Small intestine (tissue), 7 donors: ENCODE results near the gene BTG2. TPM values are rescaled to one million over a fixed set of nuclear protein-coding genes. Genes with fewer than 3 reads are reported as not detected.
A peak's percentile ranks its signal among the peaks of the same experiment; 100 is the strongest.

Experiments
- DNase-seq, 2 donors: peaks; one replicate each; pipeline versions ENCODE4 v3.0.0 to v3.0.0-alpha.2; 2013
- FAIRE-seq: peaks from 2 replicates; lab custom pipeline; 2012; peaks lifted over from hg19 to GRCh38; lab: Jason Lieb, UNC
- H3K27ac ChIP-seq, 3 donors: one replicate each; pipeline ENCODE4 v1.5.1; 2013; ENCODE audit warnings: low read length in 2 of 3, mild to moderate bottlenecking in 2 of 3, control low read depth in 1 of 3, inconsistent platforms in 1 of 3, low read depth in 1 of 3, moderate library complexity in 1 of 3
- H3K27me3 ChIP-seq, 3 donors: one replicate each; pipeline ENCODE4 v1.6.1; 2013; ENCODE audit warnings: low read length in 3 of 3, inconsistent platforms in 1 of 3; ENCODE audit not compliant: control insufficient read depth in 3 of 3, insufficient read depth in 3 of 3
- H3K36me3 ChIP-seq, 3 donors: one replicate each; pipeline ENCODE4 v1.6.1; 2013; ENCODE audit warnings: low read length in 3 of 3, inconsistent platforms in 1 of 3, low read depth in 1 of 3, mild to moderate bottlenecking in 1 of 3, moderate library complexity in 1 of 3; ENCODE audit not compliant: control insufficient read depth in 3 of 3, insufficient read depth in 2 of 3
- H3K4me1 ChIP-seq, 3 donors: one replicate each; pipeline ENCODE4 v1.6.1; 2013; ENCODE audit warnings: low read length in 2 of 3, inconsistent platforms in 1 of 3, low read depth in 1 of 3, mild to moderate bottlenecking in 1 of 3, moderate library complexity in 1 of 3; ENCODE audit not compliant: control insufficient read depth in 3 of 3, insufficient read depth in 2 of 3
- H3K4me3 ChIP-seq, 3 donors: one replicate each; pipeline ENCODE4 v1.5.1; 2013; ENCODE audit warnings: low read length in 3 of 3, control low read depth in 1 of 3, inconsistent platforms in 1 of 3, low read depth in 1 of 3, mild to moderate bottlenecking in 1 of 3, moderate library complexity in 1 of 3
- H3K9me3 ChIP-seq, 2 donors: one replicate each; pipeline ENCODE4 v1.6.1; 2013; ENCODE audit warnings: low read depth in 1 of 2, low read length in 1 of 2; ENCODE audit not compliant: control insufficient read depth in 2 of 2, insufficient read depth in 1 of 2
- WGBS, 3 donors: extraction: QIAGEN DNeasy Blood & Tissue Kit; methylation state at CpG; one replicate each; pipeline ENCODE4 v1.1.7; 2013; 5-methylcytosine and 5-hydroxymethylcytosine counted together
- polyA plus RNA-seq, 4 donors: library from polyadenylated mRNA; stranded (reverse) in 3 of 4; unstranded in 1 of 4; fragments of 200-250 nt in 3 of 4; fragments of 120-200 nt in 1 of 4; gene quantifications; one replicate each; pipeline versions ENCODE4 v1.2.1 to v1.2.3, GENCODE V29; 2013
- donor health status: healthy with polysubstance abuse.
- donor health status: control.
- donor health status: control.
- donor health status: Bipolar disorder and iron deficiency.
- donor health status: healthy.

Gene BTG2
- polyA plus RNA-seq, 4 donors = 15.9 to 193 (median 62.2) TPM

GRCh38 chr1:203342192-203342940 lies 37.0 kb downstream of the BTG2 start:
- H3K27me3 ChIP-seq = no peaks in the 10 kb centered on the region
- peak overlapping the region in 1 of 3 donors; percentile 58 for H3K27ac ChIP-seq
- 34 to 50% (median 46%) methylated on average over 23 of the region's 23 CpGs for WGBS, 3 donors
- H3K4me3 ChIP-seq = no peak overlapping the region
- H3K9me3 ChIP-seq = no peaks in the 10 kb centered on the region
- peak; percentile 83 to 87 for DNase-seq
- FAIRE-seq = no peak
- H3K4me1 ChIP-seq = peaks cover 0 to 21% (median 2%) of the 10 kb centered on the region in 3 donors
- peaks cover 0 to 39% (median 0%) of the 10 kb centered on the region in 3 donors for H3K36me3 ChIP-seq

GRCh38 chr1:203343956-203344754 lies 38.8 kb downstream of the BTG2 start:
- FAIRE-seq = no peak
- no peak for DNase-seq
- no peak overlapping the region for H3K4me3 ChIP-seq
- no peaks in the 10 kb centered on the region for H3K27me3 ChIP-seq
- H3K27ac ChIP-seq = no peak overlapping the region
- peaks cover 0 to 22% (median 2%) of the 10 kb centered on the region in 3 donors for H3K4me1 ChIP-seq
- no peaks in the 10 kb centered on the region for H3K9me3 ChIP-seq
- WGBS, 3 donors = 81 to 88% (median 82%) methylated on average over 9 of the region's 9 CpGs
- H3K36me3 ChIP-seq = peaks cover 0 to 57% (median 0%) of the 10 kb centered on the region in 3 donors

- H3K4me3 ChIP-seq = no peak overlapping the region
- H3K27ac ChIP-seq = no peak overlapping the region
- peaks cover 0 to 48% (median 0%) of the 10 kb centered on the region in 3 donors for H3K36me3 ChIP-seq
- no peaks in the 10 kb centered on the region for H3K9me3 ChIP-seq
- FAIRE-seq = no peak
- no peaks in the 10 kb centered on the region for H3K27me3 ChIP-seq
- 66 to 76% (median 74%) methylated on average over 7 of the region's 7 CpGs for WGBS, 3 donors
- DNase-seq = no peak
- peaks cover 0 to 36% (median 2%) of the 10 kb centered on the region in 3 donors for H3K4me1 ChIP-seq
Observed at GRCh38 chr1:203346060-203346768, 40.9 kb downstream of the BTG2 start.

GRCh38 chr1:203346769-203347102 lies 41.4 kb downstream of the BTG2 start:
- WGBS, 3 donors = 88 to 93% (median 91%) methylated on average over 3 of the region's 3 CpGs
- Histone ChIP-seq H3K4me1 (peaks cover 0 to 41% (median 2%) of the 10 kb centered on the region in 3 donors), H3K9me3 (no peaks in the 10 kb centered on the region), H3K36me3 (peaks cover 0 to 43% (median 0%) of the 10 kb centered on the region in 3 donors), H3K27me3 (no peaks in the 10 kb centered on the region), H3K4me3 (no peak overlapping the region), H3K27ac (no peak overlapping the region)
- FAIRE-seq (no peak), DNase-seq (no peak)

- H3K9me3 ChIP-seq = no peaks in the 10 kb centered on the region
- 94 to 100% (median 97%) methylated on average over 1 of the region's 1 CpG for WGBS, 3 donors
- FAIRE-seq (no peak), DNase-seq (no peak)
- peaks cover 0 to 35% (median 0%) of the 10 kb centered on the region in 3 donors for H3K36me3 ChIP-seq
- peak overlapping the region in 1 of 3 donors; percentile 93 for H3K27ac ChIP-seq
- no peaks in the 10 kb centered on the region for H3K27me3 ChIP-seq
- no peak overlapping the region for H3K4me3 ChIP-seq
- peaks cover 0 to 32% (median 0%) of the 10 kb centered on the region in 3 donors for H3K4me1 ChIP-seq
Observed at GRCh38 chr1:203349166-203349565, 43.8 kb downstream of the BTG2 start.

GRCh38 chr1:203349773-203350524 lies 44.6 kb downstream of the BTG2 start:
- no peak for FAIRE-seq
- Histone ChIP-seq H3K4me3 (peak overlapping the region in 1 of 3 donors; percentile 45), H3K27ac (peak overlapping the region in 1 of 3 donors; percentile 93)

GRCh38 chr1:203351037-203351625 lies 45.8 kb downstream of the BTG2 start, which contains the start of gene FMOD:
FMOD (minus strand) TSS chr1:203351122; CDS start chr1:203348270, 2,852 bp downstream.
- Histone ChIP-seq H3K27me3 (no peaks in the 10 kb centered on the region), H3K36me3 (peaks cover 0 to 25% (median 0%) of the 10 kb centered on the region in 3 donors), H3K4me1 (peaks cover 0 to 32% (median 0%) of the 10 kb centered on the region in 3 donors), H3K9me3 (no peaks in the 10 kb centered on the region), H3K4me3 (peak within 1 kb of the TSS in 1 of 3 donors; percentile 45), H3K27ac (peak within 1 kb of the TSS in 2 of 3 donors; percentile 60 to 93)
- WGBS, 3 donors = 8 to 20% (median 9%) methylated on average over 17 of the region's 17 CpGs
- FAIRE-seq (no peak), DNase-seq (peak; percentile 33 to 88)

More at GRCh38 chr1:203349773-203350524, 44.6 kb downstream of the BTG2 start:
- no peaks in the 10 kb centered on the region for H3K27me3 ChIP-seq
- peak in 1 of 2 donors; percentile 76 for DNase-seq
- WGBS, 3 donors = 64 to 72% (median 67%) methylated on average over 4 of the region's 4 CpGs
- H3K9me3 ChIP-seq = no peaks in the 10 kb centered on the region
- peaks cover 0 to 31% (median 0%) of the 10 kb centered on the region in 3 donors for H3K36me3 ChIP-seq
- peaks cover 0 to 32% (median 0%) of the 10 kb centered on the region in 3 donors for H3K4me1 ChIP-seq
